GM12891 (cell line): ENCODE results near the gene CTF1.

Experiments
- PAX5 ChIP-seq: IDR thresholded peaks from 2 replicates; pipeline ENCODE4 v1.6.1; 2011; ENCODE audit warnings: low read length, moderate library complexity, mild to moderate bottlenecking; ENCODE audit not compliant: insufficient read depth, severe bottlenecking
- POLR2A ChIP-seq: IDR thresholded peaks from 2 replicates; pipeline ENCODE4 v1.6.1; 2011; ENCODE audit warnings: low read depth, low read length, control low read depth
- POLR2AphosphoS5 ChIP-seq: IDR thresholded peaks from 2 replicates; pipeline ENCODE4 v1.6.1; 2011; ENCODE audit warnings: low read depth, low read length, control low read depth
- POU2F2 ChIP-seq: IDR thresholded peaks from 2 replicates; pipeline ENCODE4 v1.6.1; 2011; ENCODE audit warnings: low read depth, mild to moderate bottlenecking, control low read depth, low read length, moderate library complexity
- SPI1 ChIP-seq: IDR thresholded peaks from 2 replicates; pipeline ENCODE4 v1.6.1; 2011; ENCODE audit warnings: low read depth, low read length, control low read depth
- TAF1 ChIP-seq: IDR thresholded peaks from 2 replicates; pipeline ENCODE4 v1.6.1; 2011; ENCODE audit warnings: low read depth, low read length, control low read depth

GRCh38 chr16:30858829-30859423 is 37.5 kb upstream of the CTF1 start:
- TF ChIP-seq POLR2A (no peak), TAF1 (no peak), PAX5 (no peak), POLR2AphosphoS5 (no peak), SPI1 (no peak), POU2F2 (no peak)
